ENCODE data around the gene IGFBP5. TPM values are rescaled to one million over a fixed set of nuclear protein-coding genes. Genes with fewer than 3 reads are reported as not detected.

Gene IGFBP5
- total RNA-seq, 1 donor from 2014 or later, result 17.2 TPM

- DNase-seq, result no peak
These were observed 31.5 kb downstream of the IGFBP5 start for GRCh38 chr2:216663846-216664245.

DNA sequence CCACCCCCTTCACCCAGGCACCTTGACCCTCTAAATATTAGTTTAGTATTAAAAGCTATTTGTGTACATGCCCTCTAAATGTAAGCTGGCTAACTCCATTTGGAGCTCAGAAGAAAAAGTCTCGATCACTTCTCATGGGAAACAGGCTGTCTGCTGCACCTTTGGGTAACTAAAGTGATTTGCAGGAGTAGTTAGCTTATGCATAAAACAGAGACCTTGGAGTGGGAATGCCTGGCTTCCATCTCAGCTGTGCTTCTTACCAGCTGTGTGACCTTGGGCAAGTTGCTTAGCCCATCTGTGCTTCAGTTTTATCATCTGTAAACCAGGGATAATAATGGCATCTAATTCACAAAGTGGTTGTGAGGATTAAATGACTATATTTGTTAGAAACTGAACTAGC, 32.2 kb downstream of the IGFBP5 start:
- no peak for DNase-seq

- DNase-seq, result no peak
These were observed 33.5 kb downstream of the IGFBP5 start for GRCh38 chr2:216661639-216662375.

DNA sequence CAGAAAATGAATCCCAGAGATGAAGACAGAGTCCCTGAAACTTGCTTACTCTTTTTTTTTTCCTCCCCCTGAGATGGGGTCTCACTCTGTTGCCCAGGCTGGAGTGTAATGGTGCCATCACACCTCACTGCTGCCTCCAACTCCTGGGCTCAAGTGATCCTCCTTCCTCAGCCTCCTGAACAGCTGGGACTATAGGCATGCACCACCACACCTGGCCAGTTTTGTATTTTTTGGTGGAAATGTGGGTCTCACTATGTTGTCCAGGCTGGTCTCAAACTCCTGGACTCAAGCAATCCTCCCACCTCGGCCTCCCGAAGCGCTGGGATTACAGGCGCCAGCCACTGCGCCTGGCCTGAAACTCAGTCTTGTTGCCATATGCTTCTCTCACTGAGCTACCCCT, 34.3 kb downstream of the IGFBP5 start:
- DNase-seq, result no peak

DNA sequence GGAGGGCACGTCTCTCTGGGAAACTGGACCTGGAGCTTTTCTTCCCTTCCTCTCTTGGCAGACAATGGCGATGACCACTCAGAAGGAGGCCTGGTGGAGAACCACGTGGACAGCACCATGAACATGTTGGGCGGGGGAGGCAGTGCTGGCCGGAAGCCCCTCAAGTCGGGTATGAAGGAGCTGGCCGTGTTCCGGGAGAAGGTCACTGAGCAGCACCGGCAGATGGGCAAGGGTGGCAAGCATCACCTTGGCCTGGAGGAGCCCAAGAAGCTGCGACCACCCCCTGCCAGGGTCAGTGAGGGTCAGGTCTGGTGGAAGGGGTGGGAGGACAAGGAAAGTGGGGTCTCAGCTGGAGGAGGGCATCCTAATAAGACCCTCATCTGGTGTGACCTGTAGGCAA, 34.9 kb downstream of the IGFBP5 start:
- DNase-seq, result no peak

DNA sequence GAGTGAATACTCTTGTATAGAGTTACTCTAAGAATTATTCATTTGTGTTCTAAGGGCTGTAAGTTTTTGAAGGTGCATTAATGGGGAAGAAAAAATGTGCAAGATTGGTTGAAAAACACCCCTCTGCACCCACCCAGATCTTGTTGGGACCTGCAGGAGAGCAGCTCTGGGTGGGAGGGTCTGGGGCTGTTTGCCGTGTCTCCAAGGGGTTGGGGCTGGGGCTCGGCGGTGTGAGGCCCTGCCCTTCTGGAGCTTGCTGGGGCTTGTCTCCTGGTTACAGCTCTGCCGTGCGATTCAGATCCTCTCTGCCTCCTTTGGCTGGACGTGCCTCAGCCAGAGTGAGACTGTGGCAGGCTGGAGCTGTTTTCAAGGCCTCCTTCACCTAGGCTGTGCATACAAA, 36.1 kb downstream of the IGFBP5 start:
- DNase-seq, result no peak

DNA sequence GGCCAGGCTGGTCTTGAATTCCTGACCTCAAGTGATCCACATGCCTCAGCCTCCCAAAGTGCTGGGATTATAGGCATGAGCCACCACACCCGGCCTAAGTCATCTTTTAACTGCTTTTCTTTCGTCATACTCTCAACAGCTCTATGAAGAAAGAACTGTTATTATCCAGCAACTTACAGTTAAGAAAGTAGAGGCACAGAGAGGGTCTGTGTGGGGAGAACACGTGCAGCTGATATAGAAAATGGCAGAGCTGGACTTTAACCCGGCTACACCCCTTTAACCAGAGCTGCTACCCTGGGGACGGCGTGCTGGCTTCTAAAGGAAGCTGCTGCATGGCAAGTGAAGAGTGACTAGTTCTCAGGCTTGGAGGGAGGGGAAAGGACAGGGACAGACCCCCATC, 36.6 kb downstream of the IGFBP5 start:
- DNase-seq, result no peak

GRCh38 chr2:216657980-216658379, 37.4 kb downstream of the IGFBP5 start:
- DNase-seq, result no peak

- no peak for DNase-seq
These were observed 38.1 kb downstream of the IGFBP5 start for GRCh38 chr2:216657086-216657855.

GRCh38 chr2:216654528-216655052, 40.8 kb downstream of the IGFBP5 start:
- no peak for DNase-seq

DNA sequence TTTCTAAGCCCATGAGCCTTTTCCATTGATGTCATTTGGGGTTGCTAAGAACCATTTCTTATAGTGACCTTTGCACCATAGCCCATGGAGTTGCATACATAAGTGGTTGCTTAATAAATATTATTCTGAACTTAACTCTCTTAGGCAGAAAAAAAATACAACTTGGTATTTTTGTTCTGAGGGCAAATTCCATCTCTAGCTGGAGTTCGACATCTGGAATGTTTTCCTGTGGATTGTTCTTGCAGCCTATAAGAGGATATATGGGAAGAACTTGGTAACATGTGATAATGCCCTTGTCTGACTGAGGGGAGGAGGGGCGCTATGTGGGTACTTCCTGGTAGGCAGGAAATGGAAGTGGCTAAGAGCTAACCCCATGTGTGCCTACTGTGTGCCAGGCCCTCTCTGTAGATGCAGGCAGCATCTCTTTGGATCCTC, 41.4 kb downstream of the IGFBP5 start:
- DNase-seq, result no peak

- no peak for DNase-seq
These were observed 42.1 kb downstream of the IGFBP5 start for GRCh38 chr2:216653093-216653799.

DNA sequence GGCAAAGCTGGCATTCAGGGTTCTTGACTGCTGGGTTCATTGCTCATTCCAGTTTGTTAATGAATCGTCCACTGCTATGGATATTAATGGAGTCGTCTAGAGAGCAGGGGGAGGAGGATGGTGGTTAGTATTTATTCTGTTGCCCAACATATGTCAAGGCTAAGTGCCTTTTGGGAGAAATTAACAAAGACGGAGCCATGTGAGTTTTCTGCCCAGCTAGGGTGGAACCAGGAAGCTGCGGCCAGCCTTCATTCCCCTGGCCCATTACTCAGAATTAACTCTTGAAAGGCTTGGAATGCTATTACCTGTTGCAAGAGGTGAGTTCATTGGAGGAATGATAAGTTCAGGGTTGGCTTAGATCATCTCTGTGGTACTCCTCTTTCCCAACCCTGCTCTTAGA, 42.8 kb downstream of the IGFBP5 start:
- no peak for DNase-seq

DNA sequence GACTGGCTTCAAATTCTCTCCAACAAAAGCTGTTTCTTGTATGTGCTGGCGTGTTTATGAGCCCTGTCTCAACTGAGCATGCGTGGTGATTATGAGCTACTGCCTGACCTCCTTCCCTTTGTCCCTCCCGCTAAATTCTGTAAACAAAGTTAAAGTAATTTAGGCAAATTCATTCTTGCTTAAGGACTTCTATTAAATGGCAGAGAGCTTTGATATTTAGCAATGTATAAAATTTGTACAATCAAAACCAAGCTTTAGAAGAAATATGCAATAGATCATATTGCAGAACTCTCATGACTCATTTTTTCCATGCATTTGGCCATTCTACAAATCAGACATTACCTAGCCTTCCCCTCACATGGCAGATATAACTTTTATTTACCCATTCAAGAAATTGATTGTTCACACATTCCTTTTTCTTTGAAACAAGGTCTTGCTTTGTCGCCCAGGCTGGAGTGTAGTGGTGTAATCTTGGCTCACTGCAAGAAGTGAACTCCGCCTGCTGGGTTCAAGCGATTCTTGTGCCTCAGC, 43.9 kb downstream of the IGFBP5 start:
- no peak for DNase-seq

GRCh38 chr2:216650626-216651257, 44.6 kb downstream of the IGFBP5 start:
- DNase-seq, result no peak

DNA sequence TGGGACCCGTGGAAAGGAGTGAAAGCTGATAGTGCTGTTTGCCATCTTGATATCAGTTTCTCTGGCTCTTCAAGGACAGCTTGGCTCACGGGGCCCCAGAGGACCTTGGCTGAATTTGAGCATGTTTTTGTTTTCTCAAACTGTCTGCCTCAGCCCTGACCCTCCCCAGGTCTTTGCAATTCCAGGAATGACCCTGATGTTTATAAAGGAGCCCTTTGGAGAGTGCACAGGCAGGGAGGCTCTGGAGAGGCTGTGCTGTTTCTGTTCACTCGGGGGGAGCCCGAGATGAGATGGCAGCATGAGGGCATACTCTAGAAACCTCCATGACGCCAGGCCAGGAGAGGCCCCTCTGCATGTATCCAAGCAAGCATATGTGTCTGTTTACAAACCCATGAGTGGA, 45.8 kb downstream of the IGFBP5 start:
- DNase-seq, result no peak

- DNase-seq, result no peak
These were observed 47.2 kb downstream of the IGFBP5 start for GRCh38 chr2:216648105-216648504.

GRCh38 chr2:216646116-216646515, 49.2 kb downstream of the IGFBP5 start:
- DNase-seq, result no peak

- DNase-seq, result no peak
These were observed 49.8 kb downstream of the IGFBP5 start for GRCh38 chr2:216645636-216645950.

- DNase-seq, result no peak
These were observed 50.3 kb downstream of the IGFBP5 start for GRCh38 chr2:216644842-216645635.

GRCh38 chr2:216643986-216644659, 51.2 kb downstream of the IGFBP5 start:
- DNase-seq, result no peak

All from occipital lobe (tissue), 2 donors.